ENCODE results near the gene SSBP3.
A peak's percentile ranks its signal among the peaks of the same experiment; 100 is the strongest.

Gene SSBP3

DNA sequence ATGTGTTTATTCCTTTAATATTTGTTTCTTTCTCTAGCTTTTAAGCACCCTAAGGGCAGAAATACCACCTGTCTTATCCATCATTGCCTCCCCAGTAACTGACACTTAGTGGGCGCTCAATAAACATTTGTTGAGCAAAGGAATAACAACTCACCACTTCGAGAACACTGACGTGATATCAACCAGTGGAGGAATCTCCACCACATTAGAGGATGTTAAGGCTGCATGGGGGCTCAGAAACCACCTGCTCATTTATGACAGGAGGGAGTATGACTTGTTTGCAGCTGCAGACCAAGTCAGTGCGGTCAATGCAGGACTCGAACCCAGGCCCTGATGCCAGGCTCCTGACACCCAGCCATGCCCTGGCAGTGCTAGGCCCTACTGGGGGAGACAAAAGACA is 103.6 kb downstream of the SSBP3 start:
- no peaks in the 10 kb centered on the region for H3K27me3 ChIP-seq (ENCODE audit: insufficient read depth, insufficient read length)
- no peak overlapping the region for H3K4me3 ChIP-seq (ENCODE audit: insufficient read length, low read depth)
- no peaks in the 10 kb centered on the region for H3K9me3 ChIP-seq (ENCODE audit: insufficient read depth, low read length)
- H3K36me3 ChIP-seq (ENCODE audit: insufficient read depth, insufficient read length, low read length) = peaks cover 12% of the 10 kb centered on the region
- TF ChIP-seq ZNF274 (IDR thresholded peaks at IDR 0.05; ENCODE audit: low read depth, low read length) (no peak), SUZ12 (IDR thresholded peaks at IDR 0.05; ENCODE audit: extremely low read depth, insufficient read depth, insufficient read length) (no peak), YY1 (IDR thresholded peaks at IDR 0.05; ENCODE audit: insufficient read depth, insufficient read length) (no peak)
- no peak for DNase-seq (ENCODE audit: low read depth, low spot score)
- peaks cover 46% of the 10 kb centered on the region for H3K4me1 ChIP-seq (ENCODE audit: insufficient read depth, insufficient read length)
- no peak overlapping the region for H3K9ac ChIP-seq (ENCODE audit: insufficient read length, low read depth)

DNA sequence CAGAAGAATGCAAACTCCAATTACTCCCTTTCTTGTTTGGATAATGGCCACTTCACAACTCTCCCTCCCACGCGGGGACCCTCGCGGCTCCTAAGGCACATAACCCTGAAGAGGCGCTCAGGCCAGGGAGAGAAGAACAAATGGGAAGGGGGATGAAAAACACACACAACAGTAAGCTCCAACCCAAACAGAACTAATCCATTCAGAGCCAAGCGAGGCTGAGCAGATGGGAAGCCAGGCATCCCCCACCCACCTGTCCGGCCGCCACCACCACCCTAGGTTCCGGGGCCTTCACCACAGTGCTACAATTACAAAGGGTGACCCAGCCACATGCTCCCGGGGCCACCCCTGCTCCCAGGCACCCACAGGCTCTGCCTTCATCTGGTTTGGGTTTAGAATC is 104.7 kb downstream of the SSBP3 start:
- DNase-seq (ENCODE audit: low read depth, low spot score) = no peak
- Histone ChIP-seq H3K36me3 (ENCODE audit: insufficient read depth, insufficient read length, low read length) (peaks cover 12% of the 10 kb centered on the region), H3K9me3 (ENCODE audit: insufficient read depth, low read length) (no peaks in the 10 kb centered on the region), H3K27me3 (ENCODE audit: insufficient read depth, insufficient read length) (no peaks in the 10 kb centered on the region), H3K4me3 (ENCODE audit: insufficient read length, low read depth) (no peak overlapping the region), H3K4me1 (ENCODE audit: insufficient read depth, insufficient read length) (peaks cover 42% of the 10 kb centered on the region), H3K9ac (ENCODE audit: insufficient read length, low read depth) (no peak overlapping the region)
- TF ChIP-seq YY1 (IDR thresholded peaks at IDR 0.05; ENCODE audit: insufficient read depth, insufficient read length) (no peak), ZNF274 (IDR thresholded peaks at IDR 0.05; ENCODE audit: low read depth, low read length) (no peak), SUZ12 (IDR thresholded peaks at IDR 0.05; ENCODE audit: extremely low read depth, insufficient read depth, insufficient read length) (no peak)

DNA sequence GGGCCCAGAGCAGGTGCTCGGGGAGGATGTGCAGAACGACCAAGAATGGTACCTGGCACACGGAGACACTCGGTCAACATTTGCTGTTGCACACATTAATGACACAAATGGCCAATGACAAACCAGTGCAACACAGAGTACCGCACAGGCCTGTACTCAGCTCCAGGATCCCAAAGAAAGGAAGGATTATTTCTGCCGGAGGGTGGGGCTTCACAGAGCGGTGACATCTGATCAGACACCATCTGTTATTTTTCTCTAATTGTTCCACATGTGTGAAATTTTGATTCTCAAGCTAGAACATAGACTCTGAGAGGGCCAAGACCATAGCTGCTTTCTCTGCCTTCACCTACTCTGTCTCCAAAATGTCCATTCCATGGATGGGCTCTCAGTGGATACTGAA is 105.8 kb downstream of the SSBP3 start:
- Histone ChIP-seq H3K9me3 (ENCODE audit: insufficient read depth, low read length) (no peaks in the 10 kb centered on the region), H3K9ac (ENCODE audit: insufficient read length, low read depth) (no peak overlapping the region), H3K27me3 (ENCODE audit: insufficient read depth, insufficient read length) (no peaks in the 10 kb centered on the region), H3K4me3 (ENCODE audit: insufficient read length, low read depth) (no peak overlapping the region), H3K36me3 (ENCODE audit: insufficient read depth, insufficient read length, low read length) (peaks cover 12% of the 10 kb centered on the region), H3K4me1 (ENCODE audit: insufficient read depth, insufficient read length) (peaks cover 42% of the 10 kb centered on the region)
- DNase-seq (ENCODE audit: low read depth, low spot score) = no peak
- TF ChIP-seq YY1 (IDR thresholded peaks at IDR 0.05; ENCODE audit: insufficient read depth, insufficient read length) (no peak), SUZ12 (IDR thresholded peaks at IDR 0.05; ENCODE audit: extremely low read depth, insufficient read depth, insufficient read length) (no peak), ZNF274 (IDR thresholded peaks at IDR 0.05; ENCODE audit: low read depth, low read length) (no peak)

DNA sequence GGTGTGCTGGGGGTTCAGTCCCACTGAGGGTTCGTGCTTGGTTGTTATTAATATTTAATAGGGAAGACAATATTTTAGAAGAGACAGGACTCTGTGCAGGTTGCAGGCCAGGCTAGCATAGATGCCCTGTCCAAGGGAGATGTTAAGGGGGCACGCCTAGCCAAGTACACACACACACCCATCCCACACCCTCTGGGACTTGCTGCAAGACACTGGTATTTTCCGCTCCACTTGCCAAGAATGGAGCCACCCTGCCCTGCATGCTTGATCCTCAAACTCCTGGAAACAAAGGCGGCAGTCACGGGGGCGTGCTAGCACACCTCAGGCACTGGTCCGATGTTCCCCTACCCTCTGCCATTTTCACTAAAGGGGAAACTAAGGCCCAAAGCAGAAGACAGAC is 107.2 kb downstream of the SSBP3 start:
- Histone ChIP-seq H3K4me1 (ENCODE audit: insufficient read depth, insufficient read length) (peaks cover 44% of the 10 kb centered on the region), H3K9ac (ENCODE audit: insufficient read length, low read depth) (no peak overlapping the region)
- no peak for DNase-seq (ENCODE audit: low read depth, low spot score)

DNA sequence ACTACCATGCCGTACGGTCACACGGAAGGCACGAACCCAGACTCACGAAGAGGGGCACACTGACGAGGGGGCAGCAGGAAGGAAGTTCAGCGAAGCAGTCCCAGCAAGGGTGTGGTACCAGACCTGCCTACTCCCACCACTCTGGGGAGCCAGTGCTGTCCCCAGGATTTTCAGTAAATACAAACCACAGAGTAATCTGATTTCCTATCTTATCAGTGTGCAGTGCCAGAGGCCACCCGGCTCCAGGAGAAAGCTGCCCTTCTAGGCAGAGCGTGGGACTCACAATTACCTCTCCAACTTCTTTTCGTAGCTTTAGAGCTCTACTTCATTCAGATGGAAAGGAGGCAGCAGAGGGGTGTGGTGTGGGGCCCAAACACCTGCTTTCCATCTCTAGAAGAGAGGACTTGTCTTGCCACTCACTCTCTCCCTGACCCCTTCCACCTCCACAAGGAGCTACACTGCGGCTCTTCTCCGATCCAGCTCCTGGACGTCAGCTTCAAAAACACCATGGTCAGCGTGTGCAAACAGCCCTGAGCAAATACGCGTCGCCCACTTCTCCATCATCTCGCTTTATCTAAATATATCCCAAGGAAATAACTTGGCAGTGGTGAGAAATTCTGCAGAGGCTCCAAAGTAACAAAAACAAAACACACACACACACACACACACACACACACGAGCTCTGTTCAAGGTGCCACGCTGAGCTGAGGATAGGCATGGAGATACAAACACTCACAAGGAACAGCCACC is 107.7 kb downstream of the SSBP3 start:
- TF ChIP-seq ZNF274 (IDR thresholded peaks at IDR 0.05; ENCODE audit: low read depth, low read length) (no peak), SUZ12 (IDR thresholded peaks at IDR 0.05; ENCODE audit: extremely low read depth, insufficient read depth, insufficient read length) (no peak), YY1 (IDR thresholded peaks at IDR 0.05; ENCODE audit: insufficient read depth, insufficient read length) (no peak)
- Histone ChIP-seq H3K9me3 (ENCODE audit: insufficient read depth, low read length) (no peaks in the 10 kb centered on the region), H3K27me3 (ENCODE audit: insufficient read depth, insufficient read length) (no peaks in the 10 kb centered on the region), H3K4me1 (ENCODE audit: insufficient read depth, insufficient read length) (peaks cover 42% of the 10 kb centered on the region), H3K9ac (ENCODE audit: insufficient read length, low read depth) (peak overlapping the region; percentile 38), H3K36me3 (ENCODE audit: insufficient read depth, insufficient read length, low read length) (peaks cover 5% of the 10 kb centered on the region), H3K4me3 (ENCODE audit: insufficient read length, low read depth) (no peak overlapping the region)
- no peak for DNase-seq (ENCODE audit: low read depth, low spot score)

More for the DNA sequence above, 107.2 kb downstream of the SSBP3 start:
- no peaks in the 10 kb centered on the region for H3K27me3 ChIP-seq (ENCODE audit: insufficient read depth, insufficient read length)
- H3K4me3 ChIP-seq (ENCODE audit: insufficient read length, low read depth) = no peak overlapping the region
- TF ChIP-seq SUZ12 (IDR thresholded peaks at IDR 0.05; ENCODE audit: extremely low read depth, insufficient read depth, insufficient read length) (no peak), YY1 (IDR thresholded peaks at IDR 0.05; ENCODE audit: insufficient read depth, insufficient read length) (no peak), ZNF274 (IDR thresholded peaks at IDR 0.05; ENCODE audit: low read depth, low read length) (no peak)
- H3K36me3 ChIP-seq (ENCODE audit: insufficient read depth, insufficient read length, low read length) = peaks cover 8% of the 10 kb centered on the region
- H3K9me3 ChIP-seq (ENCODE audit: insufficient read depth, low read length) = no peaks in the 10 kb centered on the region

DNA sequence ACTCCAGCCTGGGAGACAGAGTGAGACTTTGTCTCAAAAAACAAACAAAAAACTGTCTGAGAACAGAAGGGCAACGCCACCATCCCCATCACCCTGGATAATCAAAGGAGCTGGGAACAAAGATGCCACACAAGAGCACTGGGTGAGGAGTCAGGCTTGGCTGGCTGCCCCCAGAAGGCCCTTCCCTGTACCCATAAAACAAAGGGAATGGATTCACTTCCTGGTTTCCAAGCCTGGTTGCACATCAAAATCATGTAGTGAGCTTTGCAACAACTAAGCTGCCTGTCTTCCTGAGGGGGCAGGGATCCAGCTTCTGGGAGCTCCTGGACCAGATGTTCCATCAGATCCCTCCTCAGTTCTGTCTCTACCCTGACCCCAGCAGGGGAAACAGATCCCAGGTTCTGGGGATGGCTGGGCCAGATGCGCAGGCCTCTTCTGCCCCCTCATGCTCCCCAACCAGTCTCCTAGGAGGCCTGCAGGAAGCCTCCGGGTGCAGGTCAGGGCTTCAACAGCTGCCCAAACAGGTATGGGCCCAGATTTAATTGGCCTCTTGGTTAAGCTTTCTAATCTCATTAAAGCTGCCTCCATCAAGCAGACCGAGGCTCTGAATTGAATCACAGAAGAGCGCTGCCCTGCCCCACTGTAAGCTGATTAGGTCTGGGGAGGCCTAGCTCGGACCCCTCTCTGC is 108.5 kb downstream of the SSBP3 start:
- peaks cover 40% of the 10 kb centered on the region for H3K4me1 ChIP-seq (ENCODE audit: insufficient read depth, insufficient read length)
- peaks cover 5% of the 10 kb centered on the region for H3K36me3 ChIP-seq (ENCODE audit: insufficient read depth, insufficient read length, low read length)
- no peak overlapping the region for H3K4me3 ChIP-seq (ENCODE audit: insufficient read length, low read depth)
- H3K27me3 ChIP-seq (ENCODE audit: insufficient read depth, insufficient read length) = no peaks in the 10 kb centered on the region
- DNase-seq (ENCODE audit: low read depth, low spot score) = no peak
- peak overlapping the region; percentile 38 for H3K9ac ChIP-seq (ENCODE audit: insufficient read length, low read depth)
- no peaks in the 10 kb centered on the region for H3K9me3 ChIP-seq (ENCODE audit: insufficient read depth, low read length)
- TF ChIP-seq ZNF274 (IDR thresholded peaks at IDR 0.05; ENCODE audit: low read depth, low read length) (no peak), YY1 (IDR thresholded peaks at IDR 0.05; ENCODE audit: insufficient read depth, insufficient read length) (no peak), SUZ12 (IDR thresholded peaks at IDR 0.05; ENCODE audit: extremely low read depth, insufficient read depth, insufficient read length) (no peak)

DNA sequence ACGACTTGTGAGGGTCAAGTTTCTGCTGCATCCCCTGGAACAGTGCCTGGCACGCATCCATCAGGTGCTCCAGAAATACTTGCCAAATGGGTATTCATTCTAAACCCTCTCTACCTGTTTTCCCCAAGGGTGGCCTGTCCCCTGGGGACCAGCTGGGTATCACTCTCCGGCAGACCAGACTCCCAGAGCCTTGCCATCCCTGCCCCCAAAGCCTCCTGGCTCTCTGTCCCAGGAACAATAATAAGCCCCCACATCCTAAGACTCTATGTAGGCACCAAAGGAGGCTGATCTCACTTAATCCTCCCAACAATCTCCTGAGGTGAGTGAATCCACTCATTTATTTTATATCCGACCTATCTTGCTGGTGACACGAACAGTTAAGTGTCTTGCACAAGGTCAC is 109.5 kb downstream of the SSBP3 start:
- no peaks in the 10 kb centered on the region for H3K27me3 ChIP-seq (ENCODE audit: insufficient read depth, insufficient read length)
- H3K4me1 ChIP-seq (ENCODE audit: insufficient read depth, insufficient read length) = peaks cover 42% of the 10 kb centered on the region
- no peak overlapping the region for H3K9ac ChIP-seq (ENCODE audit: insufficient read length, low read depth)
- H3K36me3 ChIP-seq (ENCODE audit: insufficient read depth, insufficient read length, low read length) = peaks cover 5% of the 10 kb centered on the region
- H3K9me3 ChIP-seq (ENCODE audit: insufficient read depth, low read length) = no peaks in the 10 kb centered on the region
- H3K4me3 ChIP-seq (ENCODE audit: insufficient read length, low read depth) = no peak overlapping the region
- DNase-seq (ENCODE audit: low read depth, low spot score) = no peak
- TF ChIP-seq SUZ12 (IDR thresholded peaks at IDR 0.05; ENCODE audit: extremely low read depth, insufficient read depth, insufficient read length) = no peak
- TF ChIP-seq YY1 (IDR thresholded peaks at IDR 0.05; ENCODE audit: insufficient read depth, insufficient read length) = no peak
- no peak for TF ChIP-seq ZNF274 (IDR thresholded peaks at IDR 0.05; ENCODE audit: low read depth, low read length)
